OCI-LY3 (cell line): ENCODE measurements around the gene ARHGAP42.
A peak's percentile ranks its signal among the peaks of the same experiment; 100 is the strongest.

ENCODE experiments used
- H2AFZ ChIP-seq: fragments of 200-600, 300-600 bp; shearing (Covaris generic); 2 replicates; pipeline ENCODE4 v1.6.0; 2014; ENCODE audit warnings: antibody characterized with exemption, low read depth, low read length
- H3K27ac ChIP-seq: fragments of 200-600, 300-600 bp; sonication (generic); 2 replicates; pipeline ENCODE4 v1.5.1; 2014; ENCODE audit warnings: mild to moderate bottlenecking, low read length, moderate library complexity, mixed read lengths
- H3K27me3 ChIP-seq: fragments of 200-600, 300-600 bp; sonication (generic); 2 replicates; pipeline ENCODE4 v1.6.1; 2014; ENCODE audit warnings: low read depth, low read length, mixed read lengths
- H3K36me3 ChIP-seq: fragments of 200-600, 300-600 bp; sonication (generic); replicated peaks from 2 replicates; pipeline ENCODE3; 2014; ENCODE audit warnings: low read depth, low read length, mixed read lengths
- H3K4me1 ChIP-seq: fragments of 300-600, 200-600 bp; sonication (generic); 2 replicates; pipeline ENCODE4 v1.6.1; 2014; ENCODE audit warnings: low read length, mixed read lengths
- H3K4me2 ChIP-seq: fragments of 200-600, 300-600 bp; sonication (generic); 2 replicates; pipeline ENCODE4 v1.6.1; 2014; ENCODE audit warnings: low read length, mixed read lengths
- H3K4me3 ChIP-seq: fragments of 300-600, 200-600 bp; sonication (generic); 2 replicates; pipeline ENCODE4 v1.5.1; 2014; ENCODE audit warnings: antibody characterized with exemption, mild to moderate bottlenecking, low read length, moderate library complexity
- H3K79me2 ChIP-seq: fragments of 300-600, 200-600 bp; shearing (Covaris generic); 2 replicates; pipeline ENCODE4 v1.6.1; 2014; ENCODE audit warnings: mild to moderate bottlenecking, low read length, mixed read lengths
- H3K9ac ChIP-seq: fragments of 300-600, 200-600 bp; shearing (Covaris generic); 2 replicates; pipeline ENCODE4 v1.6.0; 2014; ENCODE audit warnings: mild to moderate bottlenecking, low read length, moderate library complexity
- H3K9me3 ChIP-seq: fragments of 200-600, 300-600 bp; shearing (Covaris generic); 2 replicates; pipeline ENCODE4 v1.6.1; 2014; ENCODE audit warnings: low read length, mixed read lengths; ENCODE audit not compliant: insufficient read depth
- H4K20me1 ChIP-seq: fragments of 200-600, 300-600 bp; sonication (generic); 2 replicates; pipeline ENCODE4 v1.6.1; 2016; ENCODE audit warnings: low read length, mixed read lengths; ENCODE audit not compliant: insufficient read depth
- EZH2phosphoT487 ChIP-seq: fragments of 200-600 bp; shearing (Covaris generic); IDR thresholded peaks from 2 replicates; pipeline ENCODE4 v1.6.1; 2018; ENCODE audit warnings: antibody characterized with exemption, mixed run types, low read depth
- TF ChIP-seq, protein P1 (sequence below): fragments of 200-600, 300-600 bp; sonication (generic); IDR thresholded peaks from 2 replicates; pipeline ENCODE4 v1.5.1; 2014; ENCODE audit warnings: antibody characterized with exemption, low read length, low read depth

The ARHGAP42 gene

GRCh38 chr11:100808904-100809491 is 121.9 kb downstream of the ARHGAP42 start:
- no peak overlapping the region for H3K4me2 ChIP-seq
- no peak overlapping the region for H3K9ac ChIP-seq

GRCh38 chr11:100810146-100810545 is 123.1 kb downstream of the ARHGAP42 start:
- Histone ChIP-seq H3K9ac (no peak overlapping the region), H3K36me3 (no peaks in the 10 kb centered on the region), H3K4me2 (peak overlapping the region; percentile 34), H3K79me2 (no peaks in the 10 kb centered on the region), H4K20me1 (no peaks in the 10 kb centered on the region), H3K27me3 (no peaks in the 10 kb centered on the region), H2AFZ (no peak overlapping the region), H3K9me3 (no peaks in the 10 kb centered on the region), H3K4me3 (no peak overlapping the region), H3K4me1 (peaks cover 8% of the 10 kb centered on the region), H3K27ac (no peak overlapping the region)
- no peak for TF ChIP-seq EZH2phosphoT487
- TF ChIP-seq, protein P1, sequence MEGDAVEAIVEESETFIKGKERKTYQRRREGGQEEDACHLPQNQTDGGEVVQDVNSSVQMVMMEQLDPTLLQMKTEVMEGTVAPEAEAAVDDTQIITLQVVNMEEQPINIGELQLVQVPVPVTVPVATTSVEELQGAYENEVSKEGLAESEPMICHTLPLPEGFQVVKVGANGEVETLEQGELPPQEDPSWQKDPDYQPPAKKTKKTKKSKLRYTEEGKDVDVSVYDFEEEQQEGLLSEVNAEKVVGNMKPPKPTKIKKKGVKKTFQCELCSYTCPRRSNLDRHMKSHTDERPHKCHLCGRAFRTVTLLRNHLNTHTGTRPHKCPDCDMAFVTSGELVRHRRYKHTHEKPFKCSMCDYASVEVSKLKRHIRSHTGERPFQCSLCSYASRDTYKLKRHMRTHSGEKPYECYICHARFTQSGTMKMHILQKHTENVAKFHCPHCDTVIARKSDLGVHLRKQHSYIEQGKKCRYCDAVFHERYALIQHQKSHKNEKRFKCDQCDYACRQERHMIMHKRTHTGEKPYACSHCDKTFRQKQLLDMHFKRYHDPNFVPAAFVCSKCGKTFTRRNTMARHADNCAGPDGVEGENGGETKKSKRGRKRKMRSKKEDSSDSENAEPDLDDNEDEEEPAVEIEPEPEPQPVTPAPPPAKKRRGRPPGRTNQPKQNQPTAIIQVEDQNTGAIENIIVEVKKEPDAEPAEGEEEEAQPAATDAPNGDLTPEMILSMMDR = no peak

More at GRCh38 chr11:100808904-100809491, 121.9 kb downstream of the ARHGAP42 start:
- H3K4me1 ChIP-seq = peaks cover 8% of the 10 kb centered on the region
- H3K36me3 ChIP-seq = no peaks in the 10 kb centered on the region
- no peaks in the 10 kb centered on the region for H4K20me1 ChIP-seq
- H3K4me3 ChIP-seq = no peak overlapping the region
- H2AFZ ChIP-seq = no peak overlapping the region
- TF ChIP-seq, protein P1 = no peak
- no peak for TF ChIP-seq EZH2phosphoT487
- H3K27me3 ChIP-seq = no peaks in the 10 kb centered on the region
- no peaks in the 10 kb centered on the region for H3K9me3 ChIP-seq
- H3K79me2 ChIP-seq = no peaks in the 10 kb centered on the region
- no peak overlapping the region for H3K27ac ChIP-seq

DNA sequence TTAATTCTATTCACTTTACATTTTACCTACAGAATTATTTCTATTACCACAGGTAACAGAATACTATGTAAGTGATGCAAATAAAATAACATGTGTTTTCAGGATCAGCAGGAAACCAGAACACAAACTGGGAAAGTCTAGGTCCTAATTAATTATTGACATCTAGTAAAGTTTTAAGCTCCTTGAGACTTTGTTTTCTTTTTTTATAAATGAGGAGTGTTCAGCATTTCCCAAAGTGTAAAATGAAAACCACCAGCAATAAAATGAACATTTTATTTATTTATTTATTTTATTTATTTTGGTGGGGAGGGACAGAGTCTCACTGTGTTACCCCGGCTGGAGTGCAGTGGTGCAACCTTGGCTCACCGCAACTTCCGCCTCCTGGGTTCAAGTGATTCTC is 123.6 kb downstream of the ARHGAP42 start:
- Histone ChIP-seq H4K20me1 (no peaks in the 10 kb centered on the region), H3K4me1 (peaks cover 8% of the 10 kb centered on the region), H3K36me3 (no peaks in the 10 kb centered on the region), H3K27ac (no peak overlapping the region), H3K79me2 (no peaks in the 10 kb centered on the region), H3K27me3 (no peaks in the 10 kb centered on the region), H2AFZ (no peak overlapping the region), H3K4me3 (no peak overlapping the region), H3K9me3 (no peaks in the 10 kb centered on the region), H3K4me2 (peak overlapping the region; percentile 34), H3K9ac (no peak overlapping the region)
- TF ChIP-seq EZH2phosphoT487 = no peak
- TF ChIP-seq, protein P1 = no peak

DNA sequence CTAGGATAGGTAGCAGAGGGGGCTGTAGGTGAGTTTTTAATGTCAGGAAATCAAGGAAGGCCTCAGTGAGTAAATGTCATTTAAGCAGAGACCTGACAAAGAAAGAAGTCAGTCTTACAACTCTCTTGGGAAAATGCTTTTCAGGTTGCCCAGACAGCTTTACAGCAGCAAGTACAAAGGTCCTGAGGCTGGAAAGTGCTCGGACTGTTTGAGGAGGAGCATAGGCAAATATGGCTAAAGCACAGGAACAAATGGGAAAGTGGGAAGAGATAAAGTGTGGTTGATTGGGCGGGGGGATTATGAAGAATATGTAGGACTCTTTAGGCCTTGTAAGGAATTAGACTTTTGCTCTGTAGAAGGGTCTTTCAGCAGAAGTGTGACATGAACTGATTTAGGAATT is 125.4 kb downstream of the ARHGAP42 start:
- Histone ChIP-seq H3K4me3 (no peak overlapping the region), H3K79me2 (no peaks in the 10 kb centered on the region), H3K27me3 (no peaks in the 10 kb centered on the region), H2AFZ (no peak overlapping the region), H3K9me3 (no peaks in the 10 kb centered on the region), H3K4me1 (peaks cover 8% of the 10 kb centered on the region), H3K9ac (no peak overlapping the region), H4K20me1 (no peaks in the 10 kb centered on the region), H3K4me2 (no peak overlapping the region), H3K27ac (no peak overlapping the region), H3K36me3 (no peaks in the 10 kb centered on the region)
- TF ChIP-seq EZH2phosphoT487 = no peak
- TF ChIP-seq, protein P1 = no peak
